ENCODE data around the gene BEST4. TPM values are rescaled to one million over a fixed set of nuclear protein-coding genes. Genes with fewer than 3 reads are reported as not detected.

The BEST4 gene
- total and polyA plus RNA-seq, 2 donors (not counting 3 experiments of a cell fraction or from before 2014, with no cell fraction given) = 0.21 TPM; not detected in 1

Small RNA genes within 50 kb of the gene (small RNA-seq; reads per million reads assigned to genes)
- 1,656 reads per million, percentile 100 among the genes with 10 or more reads in this experiment for gene SNORD38A (ENCODE audit: insufficient read depth, insufficient read length, low read depth, low replicate concordance)
- not detected for gene SNORD38B (ENCODE audit: insufficient read depth, insufficient read length, low read depth, low replicate concordance)
- gene SNORD46 (ENCODE audit: insufficient read depth, insufficient read length, low read depth, low replicate concordance) = 4.4 reads per million, percentile 32 among the genes with 10 or more reads in this experiment
- gene SNORD55 (ENCODE audit: insufficient read depth, insufficient read length, low read depth, low replicate concordance) = not detected

Other genes starting within 250 kb of the BEST4 start
- gene TMEM53, start 113.7 kb downstream of the BEST4 start, total RNA-seq = 5.3 and 5.7 TPM in 2 replicates
- gene TMEM53, start 113.7 kb downstream of the BEST4 start, polyA plus RNA-seq = 16.5 and 24.7 TPM in 2 replicates
- gene ARMH1, start 113.5 kb downstream of the BEST4 start, total RNA-seq = not detected in 2 replicates
- 0.17 and 0.48 TPM in 2 replicates for gene ARMH1, start 113.5 kb downstream of the BEST4 start, polyA plus RNA-seq
- gene RNU5D-1, start 57.0 kb downstream of the BEST4 start, total RNA-seq = not detected in 2 replicates
- not detected in 2 replicates for gene RNU5D-1, start 57.0 kb downstream of the BEST4 start, polyA plus RNA-seq
- gene KIF2C, start 48.3 kb downstream of the BEST4 start, total RNA-seq = 44.3 and 53.7 TPM in 2 replicates
- 20.7 and 27.1 TPM in 2 replicates for gene KIF2C, start 48.3 kb downstream of the BEST4 start, polyA plus RNA-seq
- gene RPS8, start 12.6 kb downstream of the BEST4 start, total RNA-seq = 1,842 and 1,896 TPM in 2 replicates
- 1,808 and 2,306 TPM in 2 replicates for gene RPS8, start 12.6 kb downstream of the BEST4 start, polyA plus RNA-seq
- gene PLK3, start 12.2 kb upstream of the BEST4 start, total RNA-seq = 55.0 and 60.0 TPM in 2 replicates
- 66.7 and 90.1 TPM in 2 replicates for gene PLK3, start 12.2 kb upstream of the BEST4 start, polyA plus RNA-seq
- gene DYNLT4, start 19.2 kb upstream of the BEST4 start, total RNA-seq = 0.62 and 1.1 TPM in 2 replicates
- 0.46 and 1.1 TPM in 2 replicates for gene DYNLT4, start 19.2 kb upstream of the BEST4 start, polyA plus RNA-seq
- gene BTBD19, start 20.4 kb upstream of the BEST4 start, total RNA-seq = 69.9 and 72.5 TPM in 2 replicates
- gene BTBD19, start 20.4 kb upstream of the BEST4 start, polyA plus RNA-seq = 97.9 and 115 TPM in 2 replicates
- 1.8 and 1.9 TPM in 2 replicates for gene PTCH2, start 55.1 kb upstream of the BEST4 start, total RNA-seq
- gene PTCH2, start 55.1 kb upstream of the BEST4 start, polyA plus RNA-seq = 1.8 and 2.6 TPM in 2 replicates
- gene EIF2B3, start 198.4 kb upstream of the BEST4 start, total RNA-seq = 39.6 and 45.1 TPM in 2 replicates
- 25.7 and 28.4 TPM in 2 replicates for gene EIF2B3, start 198.4 kb upstream of the BEST4 start, polyA plus RNA-seq
- 72.6 and 80.0 TPM in 2 replicates for gene HECTD3, start 223.2 kb upstream of the BEST4 start, total RNA-seq
- gene HECTD3, start 223.2 kb upstream of the BEST4 start, polyA plus RNA-seq = 114 and 130 TPM in 2 replicates
- 187 and 192 TPM in 2 replicates for gene UROD, start 224.1 kb upstream of the BEST4 start, total RNA-seq
- 636 and 661 TPM in 2 replicates for gene UROD, start 224.1 kb upstream of the BEST4 start, polyA plus RNA-seq

All from endothelial cell of umbilical vein (primary cell).